Esophagus muscularis mucosa (tissue), 4 donors: ENCODE results near the gene PRPF18. TPM values are rescaled to one million over a fixed set of nuclear protein-coding genes. Genes with fewer than 3 reads are reported as not detected.

ENCODE experiments used
- DNase-seq: peaks from one replicate; pipeline ENCODE4 v3.0.0-alpha.2; 2017; ENCODE audit errors: extremely low spot score
- H3K27ac ChIP-seq, 4 donors: fragments of 200-600 bp; sonication (generic); replicated peaks in 1 of 4; 1 replicate in 3 of 4; 2 replicates in 1 of 4; pipeline ENCODE4 v1.5.1; 2016 to 2019; ENCODE audit warnings: mild to moderate bottlenecking in 1 of 4
- H3K27me3 ChIP-seq, 4 donors: fragments of 200-600 bp; sonication (generic); one replicate each; pipeline versions ENCODE4 v1.5.1 to v1.6.0; 2016 to 2019
- H3K36me3 ChIP-seq, 4 donors: fragments of 200-600 bp; sonication (generic); one replicate each; pipeline ENCODE4 v1.5.1; 2016 to 2019
- H3K4me1 ChIP-seq, 4 donors: fragments of 200-600 bp; sonication (generic); one replicate each; pipeline ENCODE4 v1.5.1; 2016 to 2019
- H3K4me3 ChIP-seq, 4 donors: fragments of 200-600 bp; sonication (generic); 1 replicate in 2 of 4; 2 replicates in 2 of 4; pipeline ENCODE4 v1.5.1; 2016 to 2019; ENCODE audit warnings: mild to moderate bottlenecking in 4 of 4, moderate library complexity in 1 of 4
- H3K9me3 ChIP-seq, 4 donors: fragments of 200-600 bp; sonication (generic); 1 replicate in 3 of 4; 2 replicates in 1 of 4; pipeline ENCODE4 v1.5.1; 2016 to 2019
- EP300 ChIP-seq: sonication (generic); formaldehyde crosslinking; IDR thresholded peaks from one replicate; pipeline ENCODE4 v1.6.1; 2017; ENCODE audit warnings: antibody characterized with exemption
- POLR2A ChIP-seq: fragments of 450-650 bp; IDR thresholded peaks from one replicate; pipeline ENCODE4 v1.6.1; 2017; ENCODE audit warnings: antibody characterized with exemption, moderate library complexity, mild to moderate bottlenecking, low read depth
- POLR2AphosphoS5 ChIP-seq, 2 donors: sonication (generic); formaldehyde crosslinking; IDR thresholded peaks; one replicate each; pipeline ENCODE4 v1.6.1; 2017; ENCODE audit warnings: antibody characterized with exemption in 2 of 2
- WGBS: methylation state at CpG from one replicate; pipeline ENCODE4 v1.1.5; 2018; 5-methylcytosine and 5-hydroxymethylcytosine counted together
- intact Hi-C: fragments of 100-400 bp; cut with DNase I; formaldehyde crosslinking; loops from one replicate; pipeline ENCODE4 v1.15.1; 2023
- total RNA-seq, 4 donors: library from RNA; depleted of rRNA; stranded (reverse); fragments of >200 nt; gene quantifications; one replicate each; pipeline versions ENCODE4 v1.1.0 to v1.2.1, GENCODE V29; 2016
- TF ChIP-seq, protein P1 (sequence below), 3 experiments: fragments of 200-600 bp in 2 of 3; fragments of 450-650 bp in 1 of 3; sonication (generic) in 2 of 3; IDR thresholded peaks; one replicate each; pipeline ENCODE4 v1.5.1; 2017 to 2019; ENCODE audit warnings: antibody characterized with exemption in 3 of 3, mild to moderate bottlenecking in 2 of 3, moderate library complexity in 1 of 3

Gene PRPF18
- total RNA-seq, 4 donors from 2014 or later: 16.2 to 27.8 (median 25.6) TPM

- intact Hi-C loops: no loop called here
- H3K27me3 ChIP-seq: no peaks in the 10 kb centered on the region
- H3K4me1 ChIP-seq: peaks cover 0 to 8% (median 6%) of the 10 kb centered on the region in 4 donors
- H3K27ac ChIP-seq: no peak overlapping the region
- H3K4me3 ChIP-seq: no peak overlapping the region
- WGBS: 74% methylated on average over 10 of the region's 10 CpGs
- peaks cover 8 to 85% (median 69%) of the 10 kb centered on the region in 4 donors for H3K36me3 ChIP-seq
- H3K9me3 ChIP-seq: no peaks in the 10 kb centered on the region
- no peak for DNase-seq
- TF ChIP-seq POLR2A (no peak), EP300 (no peak)
- TF ChIP-seq, protein P1, sequence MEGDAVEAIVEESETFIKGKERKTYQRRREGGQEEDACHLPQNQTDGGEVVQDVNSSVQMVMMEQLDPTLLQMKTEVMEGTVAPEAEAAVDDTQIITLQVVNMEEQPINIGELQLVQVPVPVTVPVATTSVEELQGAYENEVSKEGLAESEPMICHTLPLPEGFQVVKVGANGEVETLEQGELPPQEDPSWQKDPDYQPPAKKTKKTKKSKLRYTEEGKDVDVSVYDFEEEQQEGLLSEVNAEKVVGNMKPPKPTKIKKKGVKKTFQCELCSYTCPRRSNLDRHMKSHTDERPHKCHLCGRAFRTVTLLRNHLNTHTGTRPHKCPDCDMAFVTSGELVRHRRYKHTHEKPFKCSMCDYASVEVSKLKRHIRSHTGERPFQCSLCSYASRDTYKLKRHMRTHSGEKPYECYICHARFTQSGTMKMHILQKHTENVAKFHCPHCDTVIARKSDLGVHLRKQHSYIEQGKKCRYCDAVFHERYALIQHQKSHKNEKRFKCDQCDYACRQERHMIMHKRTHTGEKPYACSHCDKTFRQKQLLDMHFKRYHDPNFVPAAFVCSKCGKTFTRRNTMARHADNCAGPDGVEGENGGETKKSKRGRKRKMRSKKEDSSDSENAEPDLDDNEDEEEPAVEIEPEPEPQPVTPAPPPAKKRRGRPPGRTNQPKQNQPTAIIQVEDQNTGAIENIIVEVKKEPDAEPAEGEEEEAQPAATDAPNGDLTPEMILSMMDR (IDR thresholded peaks at IDR 0.05): no peak
These were observed 83.5 kb downstream of the PRPF18 start for GRCh38 chr10:13670311-13670710.

DNA sequence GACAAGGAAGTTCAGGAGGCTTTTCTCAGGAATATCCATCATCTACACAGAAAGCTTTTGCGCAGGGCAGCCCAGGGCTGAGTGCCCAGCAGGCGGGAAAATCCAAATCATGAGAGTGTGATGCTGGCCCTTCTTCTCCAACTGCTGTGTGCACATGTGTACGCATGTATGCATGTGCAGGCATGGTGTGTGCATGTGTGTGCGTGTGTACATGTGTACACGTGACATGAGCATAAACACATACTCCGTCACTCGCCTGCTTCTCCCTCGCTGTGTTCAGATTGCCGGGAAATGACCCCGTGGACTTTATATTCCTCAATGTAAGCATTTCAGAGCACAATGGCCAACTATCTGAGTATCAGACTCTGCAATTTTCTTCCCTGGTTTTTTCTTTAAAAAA, 85.1 kb downstream of the PRPF18 start:
- TF ChIP-seq POLR2A: no peak
- no peak for TF ChIP-seq POLR2AphosphoS5 (IDR thresholded peaks at IDR 0.05)
- TF ChIP-seq, protein P1 (IDR thresholded peaks at IDR 0.05): no peak
- no peak for TF ChIP-seq EP300
- no peak for DNase-seq
- H3K27ac ChIP-seq: no peak overlapping the region
- intact Hi-C loops: no loop called here
- peaks cover 0 to 8% (median 6%) of the 10 kb centered on the region in 4 donors for H3K4me1 ChIP-seq
- H3K27me3 ChIP-seq: no peaks in the 10 kb centered on the region
- H3K4me3 ChIP-seq: no peak overlapping the region
- 82% methylated on average over 10 of the region's 10 CpGs for WGBS
- peaks cover 0 to 70% (median 56%) of the 10 kb centered on the region in 4 donors for H3K36me3 ChIP-seq
- no peaks in the 10 kb centered on the region for H3K9me3 ChIP-seq

DNA sequence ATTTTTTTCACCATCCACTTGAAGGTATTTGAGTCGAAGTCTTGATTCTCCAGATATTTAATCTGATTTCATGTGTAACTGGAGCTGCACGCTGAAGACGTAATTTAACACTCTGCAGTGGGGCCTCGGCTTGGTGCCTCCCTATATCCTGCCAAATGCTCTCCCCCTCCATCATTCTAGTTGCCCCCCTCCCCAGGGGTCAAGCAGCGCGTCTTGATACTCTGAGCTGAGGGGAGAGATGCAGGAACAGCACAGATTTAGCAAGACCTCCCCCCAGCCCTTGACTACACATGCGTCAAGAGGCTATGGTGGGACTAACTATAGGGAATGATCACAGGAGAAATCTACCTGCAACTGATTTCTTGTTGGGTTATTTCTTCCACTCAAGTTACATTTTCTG, 85.8 kb downstream of the PRPF18 start:
- peaks cover 0 to 64% (median 50%) of the 10 kb centered on the region in 4 donors for H3K36me3 ChIP-seq
- H3K4me3 ChIP-seq: no peak overlapping the region
- peaks cover 0 to 8% (median 6%) of the 10 kb centered on the region in 4 donors for H3K4me1 ChIP-seq
- H3K27me3 ChIP-seq: no peaks in the 10 kb centered on the region
- H3K27ac ChIP-seq: no peak overlapping the region
- intact Hi-C loops: no loop called here
- DNase-seq: no peak
- TF ChIP-seq POLR2AphosphoS5 (IDR thresholded peaks at IDR 0.05): no peak
- TF ChIP-seq, protein P1 (IDR thresholded peaks at IDR 0.05): no peak
- TF ChIP-seq EP300: no peak
- no peak for TF ChIP-seq POLR2A
- no peaks in the 10 kb centered on the region for H3K9me3 ChIP-seq
- 88% methylated on average over 7 of the region's 7 CpGs for WGBS

GRCh38 chr10:13673156-13673555, 86.4 kb downstream of the PRPF18 start:
- 87% methylated on average over 8 of the region's 8 CpGs for WGBS
- H3K27ac ChIP-seq: no peak overlapping the region
- no peaks in the 10 kb centered on the region for H3K27me3 ChIP-seq

More at GRCh38 chr10:13673156-13673555, 86.4 kb downstream of the PRPF18 start:
- TF ChIP-seq POLR2AphosphoS5 (IDR thresholded peaks at IDR 0.05) (no peak), EP300 (no peak), POLR2A (no peak)
- TF ChIP-seq, protein P1 (IDR thresholded peaks at IDR 0.05): no peak
- Histone ChIP-seq H3K4me3 (no peak overlapping the region), H3K9me3 (no peaks in the 10 kb centered on the region), H3K4me1 (peaks cover 0 to 8% (median 6%) of the 10 kb centered on the region in 4 donors), H3K36me3 (peaks cover 0 to 62% (median 46%) of the 10 kb centered on the region in 4 donors)
- intact Hi-C loops: no loop called here
- no peak for DNase-seq
